HG03139 (cell line): ENCODE results near the gene ARL5A.

Source experiments
- ATAC-seq: cut with Tn5 transposase; IDR thresholded peaks from one replicate; pipeline ENCODE4 v1.9.1; 2021; ENCODE audit not compliant: unreplicated experiment

Gene ARL5A

GRCh38 chr2:151770995-151771394 is 57.2 kb downstream of the ARL5A start:
- ATAC-seq, result no peak

- no peak for ATAC-seq
Measured at GRCh38 chr2:151769606-151770005, 58.6 kb downstream of the ARL5A start.

GRCh38 chr2:151767536-151767935 is 60.7 kb downstream of the ARL5A start:
- ATAC-seq, result no peak

- ATAC-seq, result peak; percentile 44
Measured at GRCh38 chr2:151766437-151767153, 61.6 kb downstream of the ARL5A start.

GRCh38 chr2:151765760-151766410 is 62.3 kb downstream of the ARL5A start:
- peak; percentile 44 for ATAC-seq

GRCh38 chr2:151762694-151763093 is 65.5 kb downstream of the ARL5A start:
- no peak for ATAC-seq

GRCh38 chr2:151761687-151762086 is 66.5 kb downstream of the ARL5A start:
- ATAC-seq, result no peak

GRCh38 chr2:151761193-151761592 is 67.0 kb downstream of the ARL5A start:
- ATAC-seq, result no peak

- no peak for ATAC-seq
Measured at GRCh38 chr2:151760139-151760650, 68.0 kb downstream of the ARL5A start.

GRCh38 chr2:151758744-151759143 is 69.5 kb downstream of the ARL5A start:
- ATAC-seq, result no peak

GRCh38 chr2:151757861-151758260 is 70.4 kb downstream of the ARL5A start:
- no peak for ATAC-seq

GRCh38 chr2:151756820-151757219 is 71.4 kb downstream of the ARL5A start:
- ATAC-seq, result no peak

GRCh38 chr2:151754253-151754897 is 73.8 kb downstream of the ARL5A start:
- ATAC-seq, result no peak

GRCh38 chr2:151753540-151753939 is 74.7 kb downstream of the ARL5A start:
- no peak for ATAC-seq
